HepG2 (cell line): ENCODE results near the gene CDAN1. TPM values are rescaled to one million over a fixed set of nuclear protein-coding genes. Genes with fewer than 3 reads are reported as not detected.
A peak's percentile ranks its signal among the peaks of the same experiment; 100 is the strongest.

Experiments
- ATAC-seq: fragments of 200-7000 bp; cut with Tn5 transposase; 3 replicates; pipeline ENCODE4 v1.9.1; 2020; ENCODE audit warnings: mild to moderate bottlenecking, moderate library complexity
- BruUV-seq: library from RNA; stranded (reverse); fragments of 400-500 nt; replicated peaks from 2 replicates; lab custom pipeline; 2021; lab: Mats Ljungman, UMichigan
- CTCF ChIA-PET: fragments of 300-600 bp; formaldehyde crosslinking; extraction: SDS; loops from one replicate; lab custom pipeline; 2021; ENCODE audit warnings: low total read pairs, inconsistent platforms, low intra/inter-chr PET ratio; lab: Yijun Ruan, JAX
- POLR2A ChIA-PET: fragments of 350-600 bp; sonication (Branson Sonifier 250); formaldehyde crosslinking; loops from one replicate; lab custom pipeline; 2020; ENCODE audit warnings: antibody characterized with exemption, inconsistent platforms; lab: Yijun Ruan, JAX
- DNase-seq: peaks from one replicate; pipeline ENCODE4 v3.0.0-alpha.2; 2015; ENCODE audit warnings: low spot score
- FAIRE-seq: peaks from 3 replicates; lab custom pipeline; 2011; peaks lifted over from hg19 to GRCh38; lab: Jason Lieb, UNC
- H2AFZ ChIP-seq: one replicate; pipeline ENCODE4 v1.6.1; 2011; ENCODE audit warnings: low read length, inconsistent platforms
- H3K27ac ChIP-seq: fragments of 300-600 bp; 3 replicates; pipeline ENCODE4 v1.8.0; 2011; ENCODE audit warnings: mixed run types, mild to moderate bottlenecking, mixed read lengths, low read length, inconsistent platforms; ENCODE audit not compliant: insufficient read depth; ENCODE audit errors: extremely low read length
- H3K27me3 ChIP-seq, 2 experiments: fragments of 200-600 bp in 1 of 2; 2 replicates in 1 of 2; 3 replicates in 1 of 2; pipeline versions ENCODE4 v1.6.0 to v1.8.0; 2011; ENCODE audit warnings: low read length in 2 of 2, mild to moderate bottlenecking in 2 of 2, moderate library complexity in 2 of 2, inconsistent platforms in 1 of 2; ENCODE audit not compliant: insufficient read depth in 2 of 2, control insufficient read depth in 1 of 2
- H3K36me3 ChIP-seq, 2 experiments: fragments of 200-600 bp in 1 of 2; replicated peaks in 1 of 2; 2 replicates in 1 of 2; 3 replicates in 1 of 2; pipeline versions ENCODE4 v1.5.1 to v1.8.0; 2011; ENCODE audit warnings: low read length in 2 of 2, inconsistent platforms in 1 of 2; ENCODE audit not compliant: insufficient read depth in 2 of 2, control insufficient read depth in 1 of 2
- H3K4me1 ChIP-seq: 2 replicates; pipeline ENCODE4 v1.5.1; 2012; ENCODE audit warnings: low read length, inconsistent platforms; ENCODE audit not compliant: insufficient read depth
- H3K4me2 ChIP-seq: 2 replicates; pipeline ENCODE4 v1.6.0; 2011; ENCODE audit warnings: low read depth, low read length, inconsistent platforms
- H3K4me3 ChIP-seq, 3 experiments: fragments of 200-600 bp in 1 of 3; sonication (generic), shearing (Covaris generic) in 1 of 3; replicated peaks in 1 of 3; 2 replicates each; pipeline ENCODE4 v1.5.1; 2011 to 2016; ENCODE audit warnings: low read length in 3 of 3, inconsistent platforms in 2 of 3, low read depth in 2 of 3, mild to moderate bottlenecking in 2 of 3, control low read depth in 1 of 3, mixed read lengths in 1 of 3; ENCODE audit not compliant: insufficient read depth in 1 of 3
- H3K79me2 ChIP-seq: one replicate; pipeline ENCODE4 v1.6.1; 2011; ENCODE audit warnings: low read length, inconsistent platforms; ENCODE audit not compliant: insufficient read depth
- H3K9ac ChIP-seq: 2 replicates; pipeline ENCODE4 v1.6.0; 2011; ENCODE audit warnings: mild to moderate bottlenecking, low read depth, low read length, inconsistent platforms; ENCODE audit not compliant: insufficient read depth
- H3K9me3 ChIP-seq: 2 replicates; pipeline ENCODE4 v1.5.1; 2012; ENCODE audit warnings: mild to moderate bottlenecking, low read length
- H4K20me1 ChIP-seq: 2 replicates; pipeline ENCODE4 v1.6.0; 2011; ENCODE audit warnings: inconsistent platforms, mild to moderate bottlenecking, low read length, moderate library complexity; ENCODE audit not compliant: insufficient read depth
- ARHGAP35 ChIP-seq: sonication (generic); formaldehyde crosslinking; IDR thresholded peaks from 2 replicates; pipeline ENCODE4 v1.9.0; 2022; ENCODE audit warnings: mild to moderate bottlenecking, inconsistent platforms, moderate library complexity, missing genetic modification reagents, borderline replicate concordance
- ARID2 ChIP-seq: sonication (generic); formaldehyde crosslinking; IDR thresholded peaks from 2 replicates; pipeline ENCODE4 v1.8.1; 2022; ENCODE audit warnings: mild to moderate bottlenecking, missing genetic modification reagents, borderline replicate concordance
- ATAD3A ChIP-seq: sonication (generic); formaldehyde crosslinking; IDR thresholded peaks from 2 replicates; pipeline ENCODE4 v1.4.0; 2020; ENCODE audit warnings: missing genetic modification reagents
- EHMT2 ChIP-seq: fragments of 200-600 bp; sonication (generic); IDR thresholded peaks from 2 replicates; pipeline ENCODE4 v1.7.0; 2017; ENCODE audit warnings: antibody characterized with exemption, low read depth, low read length, borderline replicate concordance
- KDM4B ChIP-seq: sonication (generic); formaldehyde crosslinking; IDR thresholded peaks from 2 replicates; pipeline ENCODE4 v1.4.0; 2020; ENCODE audit warnings: missing genetic modification reagents
- NFE2L1 ChIP-seq: sonication (generic); formaldehyde crosslinking; IDR thresholded peaks from 2 replicates; pipeline ENCODE4 v1.4.0; 2020; ENCODE audit warnings: missing genetic modification reagents, mild to moderate bottlenecking, borderline replicate concordance
- PCBP1 ChIP-seq: fragments of 200-400 bp; formaldehyde crosslinking; IDR thresholded peaks from 2 replicates; pipeline ENCODE4 v1.6.1; 2017; ENCODE audit warnings: mild to moderate bottlenecking, low read depth, low read length, borderline replicate concordance
- SIX1 ChIP-seq: sonication (generic); formaldehyde crosslinking; IDR thresholded peaks from 2 replicates; pipeline ENCODE4 v1.4.0; 2020; ENCODE audit warnings: missing genetic modification reagents, borderline replicate concordance
- SUZ12 ChIP-seq: fragments of 150-350 bp; IDR thresholded peaks from 2 replicates; pipeline ENCODE4 v1.6.1; 2014; ENCODE audit warnings: low read depth, low read length
- TRAFD1 ChIP-seq: sonication (generic); formaldehyde crosslinking; IDR thresholded peaks from 2 replicates; pipeline ENCODE4 v1.5.1; 2020; ENCODE audit warnings: missing genetic modification reagents, mild to moderate bottlenecking, borderline replicate concordance
- ZBTB34 ChIP-seq: sonication (generic); formaldehyde crosslinking; IDR thresholded peaks from 2 replicates; pipeline ENCODE4 v1.8.0; 2022; ENCODE audit warnings: mild to moderate bottlenecking, missing genetic modification reagents
- ZNF280B ChIP-seq: sonication (generic); formaldehyde crosslinking; IDR thresholded peaks from 2 replicates; pipeline ENCODE4 v1.5.0; 2020; ENCODE audit warnings: missing genetic modification reagents, mild to moderate bottlenecking, borderline replicate concordance
- ZNF3 ChIP-seq: IDR thresholded peaks from 2 replicates; pipeline ENCODE4 v1.7.0; 2017; ENCODE audit warnings: inconsistent platforms
- ZNF317 ChIP-seq: sonication (generic); formaldehyde crosslinking; IDR thresholded peaks from 2 replicates; pipeline ENCODE4 v1.5.0; 2020; ENCODE audit warnings: mild to moderate bottlenecking, missing genetic modification reagents
- ZNF430 ChIP-seq: sonication (generic); formaldehyde crosslinking; IDR thresholded peaks from 2 replicates; pipeline ENCODE4 v1.9.0; 2021; ENCODE audit warnings: mild to moderate bottlenecking, missing genetic modification reagents
- WGBS: methylation state at CpG from one replicate; pipeline ENCODE4 v1.1.6; 2017; ENCODE audit warnings: low lambda C conversion rate; 5-methylcytosine and 5-hydroxymethylcytosine counted together
- in situ Hi-C: cut with HindIII; loops from 2 replicates; pipeline ENCODE4 v1.10.0; 2017; ENCODE audit warnings: low pct_unique_long_range_greater_than_20kb; ENCODE audit not compliant: extremely low pct_ligation_motif_present
- intact Hi-C: fragments of 100-400 bp; cut with micrococcal nuclease; formaldehyde crosslinking; loops from one replicate; pipeline ENCODE4 v1.10.0; 2022; ENCODE audit not compliant: unreplicated experiment
- polyA plus RNA-seq, 8 experiments: library from polyadenylated mRNA; depleted of rRNA in 3 of 8; stranded (reverse) in 7 of 8; unstranded in 1 of 8; fragments of >200 nt; fragmentation: Illumina TruSeq in 4 of 8; extraction: Trizol in 4 of 8; gene quantifications; 2 replicates each; pipeline versions ENCODE4 v1.2.1 to v1.2.3, GENCODE V29; 2011 to 2016; ENCODE audit warnings: low read depth in 4 of 8, missing spikeins in 1 of 8, mixed read lengths in 1 of 8; ENCODE audit not compliant: insufficient read depth in 1 of 8
- total RNA-seq, 5 experiments: library from RNA; depleted of rRNA; stranded (reverse); fragments of >200 nt; fragmentation: Illumina TruSeq; extraction: Trizol; gene quantifications; 2 replicates each; pipeline ENCODE4 v1.2.3, GENCODE V29; 2016; ENCODE audit warnings: low read depth in 1 of 5

The CDAN1 gene
- total and polyA plus RNA-seq, 2 of the 13 experiments (the other 11 are each of a cell fraction or from before 2014, with no cell fraction given), result 5.0 to 16.1 TPM

- WGBS, result 98% methylated on average over 4 of the region's 4 CpGs
- no peak overlapping the region for H3K4me2 ChIP-seq
- no peaks in the 10 kb centered on the region for H3K27me3 ChIP-seq
- no peak overlapping the region for H3K4me3 ChIP-seq
- ATAC-seq (no peak), DNase-seq (no peak), FAIRE-seq (no peak)
- H3K9me3 ChIP-seq, result no peaks in the 10 kb centered on the region
- no peak overlapping the region for H2AFZ ChIP-seq
- TF ChIP-seq ZNF317 (CRISPR knock-in tag) (peak; percentile 68), PCBP1 (no peak), ARHGAP35 (CRISPR knock-in tag) (no peak), TRAFD1 (CRISPR knock-in tag) (no peak), EHMT2 (no peak)
- no peaks in the 10 kb centered on the region for H3K79me2 ChIP-seq
- in situ Hi-C loops, result no loop called here
- ChIA-PET POLR2A (interaction anchor here (0.6 kb wide), 1 partner anchor 1941 kb away, joined by 3 read pairs; no protein-coding TSS in a partner anchor), CTCF (no interaction called here)
- BruUV-seq, result no TSS peak
- no peaks in the 10 kb centered on the region for H4K20me1 ChIP-seq
- H3K36me3 ChIP-seq, result peaks cover 9 to 39% of the 10 kb centered on the region in 2 experiments; a peak in 4 of 5 replicates
- intact Hi-C loops, result no loop called here
- H3K4me1 ChIP-seq, result no peaks in the 10 kb centered on the region
- H3K27ac ChIP-seq, result no peak overlapping the region
- no peak overlapping the region for H3K9ac ChIP-seq
Observed at GRCh38 chr15:42687740-42688139, 49.2 kb downstream of the CDAN1 start.

GRCh38 chr15:42686281-42686680 lies 50.6 kb downstream of the CDAN1 start:
- FAIRE-seq (no peak), DNase-seq (no peak), ATAC-seq (no peak)
- H3K4me3 ChIP-seq, result no peak overlapping the region
- H3K9me3 ChIP-seq, result no peaks in the 10 kb centered on the region
- ChIA-PET POLR2A (no interaction called here), CTCF (no interaction called here)
- no peaks in the 10 kb centered on the region for H3K27me3 ChIP-seq
- no peaks in the 10 kb centered on the region for H4K20me1 ChIP-seq
- intact Hi-C loops (no loop called here), in situ Hi-C loops (no loop called here)
- H3K4me2 ChIP-seq, result no peak overlapping the region
- H3K4me1 ChIP-seq, result no peaks in the 10 kb centered on the region
- no peaks in the 10 kb centered on the region for H3K79me2 ChIP-seq
- H2AFZ ChIP-seq, result no peak overlapping the region
- no peak overlapping the region for H3K9ac ChIP-seq
- H3K27ac ChIP-seq, result no peak overlapping the region
- WGBS, result 98% methylated on average over 8 of the region's 8 CpGs
- BruUV-seq, result no TSS peak
- peaks cover 14 to 52% of the 10 kb centered on the region in 2 experiments for H3K36me3 ChIP-seq
- TF ChIP-seq KDM4B (no peak), SIX1 (no peak), NFE2L1 (CRISPR knock-in tag) (no peak), SUZ12 (no peak), ZBTB34 (CRISPR knock-in tag) (no peak), ARID2 (CRISPR knock-in tag) (no peak), ZNF3 (no peak), ZNF280B (CRISPR knock-in tag) (no peak), ATAD3A (no peak), ZNF430 (CRISPR knock-in tag) (no peak)
